Fibroblast of pulmonary artery (primary cell): ENCODE results near the gene HPSE2.

Experiments
- DNase-seq: peaks from one replicate; pipeline ENCODE4 v3.0.0-alpha.2; 2010; ENCODE audit warnings: low read depth
- H3K4me3 ChIP-seq: replicated peaks from 2 replicates; pipeline ENCODE4 v1.5.1; 2011; ENCODE audit warnings: low read depth, mild to moderate bottlenecking, control low read depth, low read length, moderate library complexity
- TF ChIP-seq, protein P1 (sequence below): IDR thresholded peaks from 2 replicates; pipeline ENCODE4 v1.5.1; 2011; ENCODE audit warnings: mild to moderate bottlenecking, control low read depth, low read length, inconsistent platforms; ENCODE audit errors: missing control alignments

The HPSE2 gene

DNA sequence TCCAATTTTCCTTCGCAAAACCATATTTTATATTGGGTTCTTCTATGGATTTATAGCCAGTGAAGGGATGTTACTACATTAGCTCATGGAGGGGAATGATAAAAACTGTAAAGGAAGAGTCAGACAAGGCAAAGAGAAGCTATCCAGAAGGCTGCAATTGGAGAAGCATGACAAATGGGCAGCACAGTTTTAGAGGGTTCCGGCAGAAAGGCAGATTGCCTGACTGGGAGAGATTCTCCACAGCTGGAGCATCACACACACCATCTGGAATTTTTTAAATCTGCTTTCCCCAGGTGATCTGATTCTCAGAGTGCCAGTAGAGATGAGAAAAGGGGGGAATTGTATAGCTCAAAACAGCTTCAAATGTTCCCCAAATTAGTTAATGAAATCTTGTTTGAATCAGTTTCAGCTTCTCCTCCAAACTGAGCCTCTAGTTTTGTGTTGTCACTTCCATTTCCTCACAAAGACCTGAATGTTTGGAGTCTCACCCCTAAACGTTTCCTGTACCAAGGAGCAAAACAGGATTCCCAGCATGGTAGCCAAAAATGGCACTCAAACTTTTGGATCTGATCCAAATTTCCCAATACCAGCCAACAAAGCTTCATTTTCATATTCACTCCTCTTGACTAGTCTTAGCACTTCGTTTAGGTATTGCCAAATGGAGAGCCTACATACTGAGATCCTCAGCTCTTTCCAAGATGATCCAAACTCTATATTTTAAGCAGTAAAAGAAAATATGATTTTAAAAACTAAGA is 177.5 kb downstream of the HPSE2 start:
- TF ChIP-seq, protein P1, sequence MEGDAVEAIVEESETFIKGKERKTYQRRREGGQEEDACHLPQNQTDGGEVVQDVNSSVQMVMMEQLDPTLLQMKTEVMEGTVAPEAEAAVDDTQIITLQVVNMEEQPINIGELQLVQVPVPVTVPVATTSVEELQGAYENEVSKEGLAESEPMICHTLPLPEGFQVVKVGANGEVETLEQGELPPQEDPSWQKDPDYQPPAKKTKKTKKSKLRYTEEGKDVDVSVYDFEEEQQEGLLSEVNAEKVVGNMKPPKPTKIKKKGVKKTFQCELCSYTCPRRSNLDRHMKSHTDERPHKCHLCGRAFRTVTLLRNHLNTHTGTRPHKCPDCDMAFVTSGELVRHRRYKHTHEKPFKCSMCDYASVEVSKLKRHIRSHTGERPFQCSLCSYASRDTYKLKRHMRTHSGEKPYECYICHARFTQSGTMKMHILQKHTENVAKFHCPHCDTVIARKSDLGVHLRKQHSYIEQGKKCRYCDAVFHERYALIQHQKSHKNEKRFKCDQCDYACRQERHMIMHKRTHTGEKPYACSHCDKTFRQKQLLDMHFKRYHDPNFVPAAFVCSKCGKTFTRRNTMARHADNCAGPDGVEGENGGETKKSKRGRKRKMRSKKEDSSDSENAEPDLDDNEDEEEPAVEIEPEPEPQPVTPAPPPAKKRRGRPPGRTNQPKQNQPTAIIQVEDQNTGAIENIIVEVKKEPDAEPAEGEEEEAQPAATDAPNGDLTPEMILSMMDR: no peak
- no peak for DNase-seq
- no peak overlapping the region for H3K4me3 ChIP-seq

DNA sequence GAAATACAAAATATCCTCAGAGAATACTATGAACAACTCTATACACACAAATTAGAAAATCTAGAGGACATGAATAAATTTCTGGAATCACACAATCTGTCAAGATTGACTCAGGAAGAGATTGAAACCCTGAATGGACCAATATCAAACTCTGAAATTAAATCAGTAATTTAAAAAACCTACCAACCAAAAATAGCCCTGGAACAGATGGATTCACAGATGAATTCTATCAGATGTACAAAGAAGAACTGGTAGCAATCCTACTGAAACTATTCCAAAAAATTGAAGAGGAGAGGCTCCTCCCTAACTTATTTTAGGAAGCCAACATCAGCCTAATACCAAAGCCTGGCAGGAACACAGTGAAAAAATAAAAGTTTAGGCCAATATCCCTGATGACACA is 190.0 kb downstream of the HPSE2 start:
- DNase-seq: no peak
- H3K4me3 ChIP-seq: no peak overlapping the region
- TF ChIP-seq, protein P1: no peak

DNA sequence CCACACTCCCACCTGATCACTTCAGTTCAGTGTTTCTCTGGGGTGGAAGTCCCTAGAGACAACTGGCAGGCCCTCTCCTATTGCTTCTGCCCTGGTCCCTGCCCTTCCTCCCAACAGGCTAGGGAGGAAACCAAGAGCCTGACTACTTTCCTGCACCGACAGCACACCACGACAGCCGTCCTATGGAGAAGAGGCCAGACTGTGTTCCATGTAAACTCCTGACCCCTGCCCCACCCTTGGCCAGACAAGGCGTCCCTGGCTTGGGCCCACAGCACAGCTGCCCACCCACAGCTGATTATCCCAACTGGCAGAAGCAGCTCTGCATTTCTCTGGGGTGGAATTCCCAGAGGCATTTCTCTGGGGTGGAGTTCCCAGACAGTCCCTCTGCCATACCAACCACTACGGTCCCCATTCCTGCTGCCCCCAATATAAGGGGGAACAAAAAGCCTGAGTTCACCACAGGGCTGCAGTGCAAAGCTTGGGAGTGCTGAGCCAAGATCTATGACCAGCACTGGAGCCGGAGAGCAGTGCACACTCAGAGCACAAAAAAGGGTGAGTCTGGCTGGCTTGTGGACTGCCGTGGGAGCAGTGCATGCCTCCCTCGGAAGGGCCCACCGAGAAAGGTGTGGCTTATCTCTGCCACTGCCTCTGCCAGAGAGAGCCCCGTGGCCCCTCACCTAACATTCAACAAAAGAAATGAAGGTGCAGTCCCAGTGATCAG is 193.4 kb downstream of the HPSE2 start:
- TF ChIP-seq, protein P1: no peak
- no peak overlapping the region for H3K4me3 ChIP-seq
- no peak for DNase-seq

DNA sequence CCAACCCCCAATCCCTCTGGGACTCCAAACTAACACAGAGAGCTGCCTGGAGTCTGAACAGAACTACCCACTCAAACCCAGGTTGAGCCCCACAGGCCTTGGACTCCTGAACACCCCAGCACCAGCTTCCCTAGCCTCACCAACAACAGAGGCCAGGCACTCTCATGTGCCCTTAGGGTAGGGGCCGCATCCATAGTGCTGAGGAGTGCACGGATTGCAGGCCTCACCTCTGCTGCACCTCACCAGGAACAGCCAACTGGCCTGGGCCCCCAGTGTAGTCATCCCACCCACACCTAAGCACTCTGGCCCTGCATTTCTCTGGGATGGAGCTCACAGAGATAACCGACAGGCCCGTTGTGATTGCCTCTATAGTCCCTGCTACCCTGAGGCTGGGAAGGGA is 194.2 kb downstream of the HPSE2 start:
- H3K4me3 ChIP-seq: no peak overlapping the region
- no peak for DNase-seq
- TF ChIP-seq, protein P1: no peak

DNA sequence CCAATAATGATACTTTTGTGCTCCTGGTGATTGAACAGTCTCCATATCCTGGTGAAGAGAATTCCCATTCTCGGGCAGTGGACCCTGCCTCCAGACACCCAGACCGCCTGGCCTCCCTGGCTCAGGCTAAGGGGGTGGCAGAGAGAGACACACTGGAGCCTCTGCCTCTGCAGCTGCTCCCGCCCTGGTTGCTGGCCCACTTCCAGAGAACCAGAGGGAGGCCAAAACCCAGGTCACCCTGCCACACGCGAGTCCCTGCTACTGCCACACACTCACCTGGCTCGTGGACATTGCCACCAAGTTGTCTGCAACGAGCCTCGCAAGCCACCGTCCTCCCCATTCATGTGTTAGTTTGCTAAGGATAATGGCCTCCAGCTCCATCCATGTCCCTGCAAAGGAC is 221.8 kb downstream of the HPSE2 start:
- DNase-seq: no peak
- no peak overlapping the region for H3K4me3 ChIP-seq
- TF ChIP-seq, protein P1: no peak

DNA sequence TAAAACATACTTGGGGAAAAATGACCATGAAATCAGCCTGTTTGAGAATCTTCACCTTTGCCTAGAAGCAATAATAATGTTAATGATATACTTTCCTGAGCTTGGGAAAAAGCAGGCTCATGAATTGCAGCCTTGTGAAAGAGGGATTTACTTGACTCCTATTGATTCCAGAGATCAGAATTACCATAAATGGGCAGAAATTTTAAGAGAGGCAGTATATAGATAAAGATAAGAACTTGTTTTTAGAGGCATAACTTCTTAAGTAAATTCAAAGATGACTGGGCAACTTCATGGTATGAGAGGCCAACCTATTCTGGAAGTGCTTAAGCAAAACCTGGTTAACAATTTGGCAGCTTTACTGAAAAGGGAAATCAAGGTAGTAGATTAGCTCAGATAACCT is 225.4 kb downstream of the HPSE2 start:
- TF ChIP-seq, protein P1: no peak
- no peak overlapping the region for H3K4me3 ChIP-seq
- DNase-seq: no peak
